Neural cell (in vitro differentiated cells): ENCODE measurements around the gene IL20RB. TPM values are rescaled to one million over a fixed set of nuclear protein-coding genes. Genes with fewer than 3 reads are reported as not detected.

Experiments
- H2AFZ ChIP-seq: fragments of 200-600, 300-800 bp; sonication (generic), shearing (Covaris generic); 2 replicates; pipeline ENCODE4 v1.6.0; 2014; ENCODE audit warnings: low read depth, mild to moderate bottlenecking, antibody characterized with exemption, low read length, moderate library complexity
- H3F3A ChIP-seq: fragments of 200-600 bp; shearing (Covaris generic); 2 replicates; pipeline ENCODE4 v1.6.1; 2016; ENCODE audit warnings: mild to moderate bottlenecking, moderate library complexity, mixed read lengths, antibody characterized with exemption, low read length; ENCODE audit not compliant: insufficient read depth, poor library complexity, severe bottlenecking
- H3K27ac ChIP-seq: fragments of 200-600, 300-800 bp; sonication (generic), shearing (Covaris generic); 2 replicates; pipeline ENCODE4 v1.5.1; 2014; ENCODE audit warnings: mild to moderate bottlenecking, low read length, moderate library complexity
- H3K27me3 ChIP-seq: fragments of 300-800, 200-600 bp; sonication (generic), shearing (Covaris generic); 2 replicates; pipeline ENCODE4 v1.6.0; 2014; ENCODE audit warnings: mild to moderate bottlenecking, low read depth, low read length, moderate library complexity; ENCODE audit not compliant: insufficient read depth
- H3K36me3 ChIP-seq: fragments of 300-800, 200-600 bp; sonication (generic), shearing (Covaris generic); 2 replicates; pipeline ENCODE4 v1.5.1; 2014; ENCODE audit warnings: mild to moderate bottlenecking, antibody characterized with exemption, low read length, moderate library complexity; ENCODE audit not compliant: insufficient read depth
- H3K4me2 ChIP-seq: fragments of 300-800, 200-600 bp; sonication (generic), shearing (Covaris generic); 2 replicates; pipeline ENCODE4 v1.6.0; 2014; ENCODE audit warnings: mild to moderate bottlenecking, low read length
- H3K4me3 ChIP-seq: fragments of 300-800, 200-600 bp; sonication (generic), shearing (Covaris generic); 2 replicates; pipeline ENCODE4 v1.5.1; 2014; ENCODE audit warnings: mild to moderate bottlenecking, low read length, moderate library complexity
- H3K79me2 ChIP-seq: fragments of 200-600 bp; shearing (Covaris generic); replicated peaks from 2 replicates; pipeline ENCODE4 v1.6.0; 2014; ENCODE audit warnings: mild to moderate bottlenecking, low read length, moderate library complexity; ENCODE audit not compliant: insufficient read depth
- H3K9ac ChIP-seq: fragments of 300-800, 200-600 bp; sonication (generic), shearing (Covaris generic); 2 replicates; pipeline ENCODE4 v1.6.1; 2016; ENCODE audit warnings: mild to moderate bottlenecking, low read length, mixed read lengths
- H3K9me2 ChIP-seq: fragments of 200-600 bp; shearing (Covaris generic); 2 replicates; pipeline ENCODE4 v1.6.1; 2016; ENCODE audit warnings: mild to moderate bottlenecking, low read length, mixed read lengths; ENCODE audit not compliant: insufficient read depth
- H3K9me3 ChIP-seq: fragments of 200-600, 300-800 bp; sonication (generic), shearing (Covaris generic); 2 replicates; pipeline ENCODE4 v1.6.1; 2016; ENCODE audit warnings: mild to moderate bottlenecking, mixed run types, low read length, moderate library complexity, mixed read lengths
- H4K20me1 ChIP-seq: fragments of 200-600 bp; shearing (Covaris generic); 2 replicates; pipeline ENCODE4 v1.6.1; 2016; ENCODE audit warnings: mild to moderate bottlenecking, mixed run types; ENCODE audit not compliant: insufficient read depth
- EP300 ChIP-seq: fragments of 450-650 bp; conservative IDR thresholded peaks from 2 replicates; pipeline ENCODE4 v1.6.1; 2014; ENCODE audit warnings: antibody characterized with exemption, mild to moderate bottlenecking, moderate library complexity; ENCODE audit not compliant: poor library complexity, severe bottlenecking
- EZH2 ChIP-seq: fragments of 200-600, 300-800 bp; shearing (Covaris generic), sonication (generic); IDR thresholded peaks from 2 replicates; pipeline ENCODE4 v1.6.1; 2014; ENCODE audit warnings: antibody characterized with exemption, low read length, borderline replicate concordance, mild to moderate bottlenecking; ENCODE audit not compliant: insufficient read depth, poor library complexity, severe bottlenecking
- MXI1 ChIP-seq: fragments of 450-650 bp; conservative IDR thresholded peaks from 2 replicates; pipeline ENCODE4 v1.6.1; 2014; ENCODE audit warnings: antibody characterized with exemption, mild to moderate bottlenecking; ENCODE audit not compliant: poor library complexity, severe bottlenecking
- POLR2AphosphoS5 ChIP-seq: IDR thresholded peaks from 2 replicates; pipeline ENCODE4 v1.6.1; 2012
- RAD21 ChIP-seq: fragments of 450-650 bp; conservative IDR thresholded peaks from 2 replicates; pipeline ENCODE4 v1.6.1; 2014; ENCODE audit warnings: antibody characterized with exemption, mild to moderate bottlenecking, moderate library complexity
- SMC3 ChIP-seq: fragments of 450-650 bp; conservative IDR thresholded peaks from 2 replicates; pipeline ENCODE4 v1.6.1; 2014; ENCODE audit warnings: antibody characterized with exemption, mild to moderate bottlenecking, moderate library complexity; ENCODE audit not compliant: poor library complexity
- TAF1 ChIP-seq: IDR thresholded peaks from 2 replicates; pipeline ENCODE4 v1.6.1; 2012; ENCODE audit warnings: low read depth
- polyA plus RNA-seq: library from polyadenylated mRNA; depleted of rRNA; stranded (reverse); fragments of >200 nt; gene quantifications from 2 replicates; pipeline ENCODE4 v1.2.3, GENCODE V29; 2014
- TF ChIP-seq, protein P1 (sequence below): fragments of 450-650 bp; IDR thresholded peaks from 2 replicates; pipeline ENCODE4 v1.5.1; 2014; ENCODE audit warnings: antibody characterized with exemption, mild to moderate bottlenecking, moderate library complexity; ENCODE audit not compliant: poor library complexity, severe bottlenecking
- TF ChIP-seq, protein P2 (sequence below): IDR thresholded peaks from 2 replicates; pipeline ENCODE4 v1.6.1; 2012; ENCODE audit warnings: borderline replicate concordance

IL20RB gene
- polyA plus RNA-seq, 1 donor from 2014 or later = 3.0 TPM

DNA sequence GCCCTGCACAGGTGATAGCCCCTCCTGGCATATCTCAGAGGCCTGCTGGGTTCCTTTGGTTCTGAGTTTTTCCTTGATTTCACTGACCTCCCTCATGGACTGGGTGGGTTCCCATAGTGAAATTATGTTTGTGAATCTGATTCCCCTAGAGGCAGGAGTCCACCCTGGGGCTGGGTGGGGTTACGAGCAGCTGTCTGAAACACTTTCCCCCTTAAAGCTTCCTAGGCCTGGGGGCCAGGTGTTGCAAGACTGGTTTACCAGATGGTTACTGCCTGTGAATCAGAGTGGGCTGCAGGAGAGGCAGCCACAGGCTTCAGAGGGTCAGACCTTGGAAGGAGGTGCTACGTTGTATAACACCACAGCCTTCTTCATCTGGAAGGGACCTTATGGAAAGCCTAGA lies 34.3 kb downstream of the IL20RB start:
- Histone ChIP-seq H2AFZ (no peak overlapping the region), H3K9ac (no peak overlapping the region), H3K4me2 (no peak overlapping the region), H4K20me1 (no peaks in the 10 kb centered on the region), H3K36me3 (no peaks in the 10 kb centered on the region), H3K9me2 (no peaks in the 10 kb centered on the region), H3K27ac (no peak overlapping the region), H3K27me3 (no peaks in the 10 kb centered on the region), H3K79me2 (no peaks in the 10 kb centered on the region), H3K9me3 (no peaks in the 10 kb centered on the region), H3F3A (no peaks in the 10 kb centered on the region), H3K4me3 (no peak overlapping the region)
- TF ChIP-seq TAF1 = no peak
- TF ChIP-seq EZH2 = no peak
- TF ChIP-seq RAD21 = no peak
- no peak for TF ChIP-seq POLR2AphosphoS5
- TF ChIP-seq, protein P1, sequence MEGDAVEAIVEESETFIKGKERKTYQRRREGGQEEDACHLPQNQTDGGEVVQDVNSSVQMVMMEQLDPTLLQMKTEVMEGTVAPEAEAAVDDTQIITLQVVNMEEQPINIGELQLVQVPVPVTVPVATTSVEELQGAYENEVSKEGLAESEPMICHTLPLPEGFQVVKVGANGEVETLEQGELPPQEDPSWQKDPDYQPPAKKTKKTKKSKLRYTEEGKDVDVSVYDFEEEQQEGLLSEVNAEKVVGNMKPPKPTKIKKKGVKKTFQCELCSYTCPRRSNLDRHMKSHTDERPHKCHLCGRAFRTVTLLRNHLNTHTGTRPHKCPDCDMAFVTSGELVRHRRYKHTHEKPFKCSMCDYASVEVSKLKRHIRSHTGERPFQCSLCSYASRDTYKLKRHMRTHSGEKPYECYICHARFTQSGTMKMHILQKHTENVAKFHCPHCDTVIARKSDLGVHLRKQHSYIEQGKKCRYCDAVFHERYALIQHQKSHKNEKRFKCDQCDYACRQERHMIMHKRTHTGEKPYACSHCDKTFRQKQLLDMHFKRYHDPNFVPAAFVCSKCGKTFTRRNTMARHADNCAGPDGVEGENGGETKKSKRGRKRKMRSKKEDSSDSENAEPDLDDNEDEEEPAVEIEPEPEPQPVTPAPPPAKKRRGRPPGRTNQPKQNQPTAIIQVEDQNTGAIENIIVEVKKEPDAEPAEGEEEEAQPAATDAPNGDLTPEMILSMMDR = no peak
- no peak for TF ChIP-seq MXI1
- TF ChIP-seq, protein P2, sequence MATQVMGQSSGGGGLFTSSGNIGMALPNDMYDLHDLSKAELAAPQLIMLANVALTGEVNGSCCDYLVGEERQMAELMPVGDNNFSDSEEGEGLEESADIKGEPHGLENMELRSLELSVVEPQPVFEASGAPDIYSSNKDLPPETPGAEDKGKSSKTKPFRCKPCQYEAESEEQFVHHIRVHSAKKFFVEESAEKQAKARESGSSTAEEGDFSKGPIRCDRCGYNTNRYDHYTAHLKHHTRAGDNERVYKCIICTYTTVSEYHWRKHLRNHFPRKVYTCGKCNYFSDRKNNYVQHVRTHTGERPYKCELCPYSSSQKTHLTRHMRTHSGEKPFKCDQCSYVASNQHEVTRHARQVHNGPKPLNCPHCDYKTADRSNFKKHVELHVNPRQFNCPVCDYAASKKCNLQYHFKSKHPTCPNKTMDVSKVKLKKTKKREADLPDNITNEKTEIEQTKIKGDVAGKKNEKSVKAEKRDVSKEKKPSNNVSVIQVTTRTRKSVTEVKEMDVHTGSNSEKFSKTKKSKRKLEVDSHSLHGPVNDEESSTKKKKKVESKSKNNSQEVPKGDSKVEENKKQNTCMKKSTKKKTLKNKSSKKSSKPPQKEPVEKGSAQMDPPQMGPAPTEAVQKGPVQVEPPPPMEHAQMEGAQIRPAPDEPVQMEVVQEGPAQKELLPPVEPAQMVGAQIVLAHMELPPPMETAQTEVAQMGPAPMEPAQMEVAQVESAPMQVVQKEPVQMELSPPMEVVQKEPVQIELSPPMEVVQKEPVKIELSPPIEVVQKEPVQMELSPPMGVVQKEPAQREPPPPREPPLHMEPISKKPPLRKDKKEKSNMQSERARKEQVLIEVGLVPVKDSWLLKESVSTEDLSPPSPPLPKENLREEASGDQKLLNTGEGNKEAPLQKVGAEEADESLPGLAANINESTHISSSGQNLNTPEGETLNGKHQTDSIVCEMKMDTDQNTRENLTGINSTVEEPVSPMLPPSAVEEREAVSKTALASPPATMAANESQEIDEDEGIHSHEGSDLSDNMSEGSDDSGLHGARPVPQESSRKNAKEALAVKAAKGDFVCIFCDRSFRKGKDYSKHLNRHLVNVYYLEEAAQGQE = no peak
- TF ChIP-seq SMC3 = no peak
- no peak for TF ChIP-seq EP300

DNA sequence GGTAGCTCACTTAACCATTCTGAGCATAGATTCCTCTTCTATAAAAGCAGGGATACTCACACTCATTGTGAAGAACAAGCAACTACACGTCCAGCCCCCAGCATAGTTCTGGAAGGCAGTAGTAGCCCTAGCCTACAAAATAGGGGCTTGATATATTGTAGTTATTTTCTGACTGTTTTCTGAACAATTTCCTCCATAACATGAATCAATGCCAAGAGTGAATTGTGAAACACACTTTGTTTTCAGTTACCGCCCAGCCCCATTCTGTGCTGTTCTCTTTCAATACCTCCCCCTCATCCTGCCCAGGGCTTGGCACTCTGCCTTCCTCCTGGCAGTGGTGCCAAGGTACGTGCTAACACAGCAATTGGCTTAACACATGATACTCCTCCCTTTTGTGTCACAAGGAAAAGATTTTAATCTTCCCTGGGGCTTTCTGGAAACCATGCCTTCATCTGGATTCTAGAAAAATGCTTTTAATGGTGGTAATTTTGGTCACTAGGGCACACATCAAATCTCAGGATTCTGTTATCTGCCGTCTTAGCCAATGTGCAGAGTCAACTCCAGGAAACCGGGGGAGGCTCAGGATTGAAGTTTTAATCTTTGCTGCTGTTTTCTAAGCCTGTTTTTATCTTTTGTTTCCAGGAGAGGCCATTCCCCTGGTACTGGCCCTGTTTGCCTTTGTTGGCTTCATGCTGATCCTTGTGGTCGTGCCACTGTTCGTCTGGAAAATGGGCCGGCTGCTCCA lies 37.2 kb downstream of the IL20RB start:
- Histone ChIP-seq H3K4me2 (no peak overlapping the region), H4K20me1 (no peaks in the 10 kb centered on the region), H3K9ac (no peak overlapping the region), H3K4me3 (no peak overlapping the region), H3K9me3 (no peaks in the 10 kb centered on the region), H3K36me3 (no peaks in the 10 kb centered on the region), H3K9me2 (no peaks in the 10 kb centered on the region), H3K79me2 (no peaks in the 10 kb centered on the region), H3F3A (no peaks in the 10 kb centered on the region), H3K27me3 (no peaks in the 10 kb centered on the region), H2AFZ (no peak overlapping the region), H3K27ac (no peak overlapping the region)
- TF ChIP-seq EP300 = no peak
- no peak for TF ChIP-seq TAF1
- no peak for TF ChIP-seq RAD21
- TF ChIP-seq MXI1 = no peak
- TF ChIP-seq POLR2AphosphoS5 = no peak
- no peak for TF ChIP-seq EZH2
- TF ChIP-seq, protein P1 = no peak
- TF ChIP-seq SMC3 = no peak
- TF ChIP-seq, protein P2 = no peak
